PC-3 (cell line): ENCODE results near the gene CCDC141.

Source experiments
- CTCF ChIP-seq: fragments of 300-600 bp; sonication (generic); conservative IDR thresholded peaks from 2 replicates; pipeline ENCODE4 v1.5.1; 2017; ENCODE audit warnings: antibody characterized with exemption, low read depth, mild to moderate bottlenecking, low read length
- EZH2 ChIP-seq: fragments of 300-600 bp; sonication (generic); IDR thresholded peaks from one replicate; pipeline ENCODE4 v1.6.1; 2017; ENCODE audit warnings: antibody characterized with exemption, mild to moderate bottlenecking, low read length; ENCODE audit not compliant: unreplicated experiment
- EZH2phosphoT487 ChIP-seq: fragments of 300-600 bp; sonication (generic); IDR thresholded peaks from 2 replicates; pipeline ENCODE4 v1.6.1; 2018; ENCODE audit warnings: mild to moderate bottlenecking, antibody characterized with exemption, low read length, borderline replicate concordance

DNA sequence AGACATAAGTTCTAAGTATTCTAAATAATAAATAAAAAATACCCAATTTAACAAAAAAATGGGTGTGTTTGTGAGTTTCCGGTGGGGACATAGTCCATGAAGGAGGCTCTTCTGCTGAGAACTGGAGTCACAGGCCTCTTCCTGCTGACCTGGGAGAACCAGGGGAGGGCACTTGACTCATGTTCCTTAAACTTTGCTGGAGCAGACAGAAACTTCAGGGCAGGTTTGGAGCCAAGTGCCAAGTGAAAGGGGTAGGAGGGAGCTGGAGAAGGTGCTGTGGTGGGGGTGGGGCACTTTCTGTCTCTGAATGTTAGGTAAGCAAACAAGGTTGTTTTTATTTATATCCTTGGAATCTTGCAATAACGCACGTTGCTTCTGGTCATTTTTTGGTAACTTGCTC lies 163.9 kb downstream of the CCDC141 start:
- TF ChIP-seq CTCF (no peak), EZH2 (no peak), EZH2phosphoT487 (no peak)
